ENCODE results near the gene AQP9.

The AQP9 gene

DNA sequence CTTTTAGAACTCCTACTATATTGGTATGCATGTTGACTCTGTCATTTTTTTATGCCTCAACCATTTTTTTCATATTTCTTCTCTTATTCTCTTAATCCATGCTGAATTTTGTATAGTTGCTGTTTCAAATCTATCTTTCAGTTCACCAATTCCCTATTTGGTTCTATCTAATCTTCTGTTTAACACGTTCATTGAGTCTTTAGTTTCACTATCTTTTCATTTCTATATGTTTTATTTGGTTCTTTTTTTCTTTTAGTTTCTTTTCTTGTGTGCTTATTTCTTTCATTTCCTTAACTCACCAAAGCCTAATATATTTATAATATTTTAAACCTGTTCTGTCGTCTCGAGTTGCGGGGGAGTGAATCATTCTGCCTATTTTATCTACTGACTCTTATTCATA is 8.0 kb downstream of the AQP9 start:
- Histone ChIP-seq H2AFZ (ENCODE audit: low read length) (no peak overlapping the region), H3F3A (ENCODE audit: insufficient read depth, low read length) (no peaks in the 10 kb centered on the region)
- TF ChIP-seq, protein P1, sequence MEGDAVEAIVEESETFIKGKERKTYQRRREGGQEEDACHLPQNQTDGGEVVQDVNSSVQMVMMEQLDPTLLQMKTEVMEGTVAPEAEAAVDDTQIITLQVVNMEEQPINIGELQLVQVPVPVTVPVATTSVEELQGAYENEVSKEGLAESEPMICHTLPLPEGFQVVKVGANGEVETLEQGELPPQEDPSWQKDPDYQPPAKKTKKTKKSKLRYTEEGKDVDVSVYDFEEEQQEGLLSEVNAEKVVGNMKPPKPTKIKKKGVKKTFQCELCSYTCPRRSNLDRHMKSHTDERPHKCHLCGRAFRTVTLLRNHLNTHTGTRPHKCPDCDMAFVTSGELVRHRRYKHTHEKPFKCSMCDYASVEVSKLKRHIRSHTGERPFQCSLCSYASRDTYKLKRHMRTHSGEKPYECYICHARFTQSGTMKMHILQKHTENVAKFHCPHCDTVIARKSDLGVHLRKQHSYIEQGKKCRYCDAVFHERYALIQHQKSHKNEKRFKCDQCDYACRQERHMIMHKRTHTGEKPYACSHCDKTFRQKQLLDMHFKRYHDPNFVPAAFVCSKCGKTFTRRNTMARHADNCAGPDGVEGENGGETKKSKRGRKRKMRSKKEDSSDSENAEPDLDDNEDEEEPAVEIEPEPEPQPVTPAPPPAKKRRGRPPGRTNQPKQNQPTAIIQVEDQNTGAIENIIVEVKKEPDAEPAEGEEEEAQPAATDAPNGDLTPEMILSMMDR (IDR thresholded peaks at IDR 0.05; ENCODE audit: low read length), result no peak
- TF ChIP-seq EZH2phosphoT487 (IDR thresholded peaks at IDR 0.05; ENCODE audit: low read length) (no peak), EZH2 (optimal IDR thresholded peaks at IDR 0.05; ENCODE audit: low read depth, low read length) (no peak)

GRCh38 chr15:58146749-58147148 is 8.6 kb downstream of the AQP9 start:
- H3K4me2 ChIP-seq (ENCODE audit: low read depth, low read length), result no peak overlapping the region
- H3K9me3 ChIP-seq (replicated peaks; ENCODE audit: insufficient read depth, low read length), result no peaks in the 10 kb centered on the region
- TF ChIP-seq, protein P1 (IDR thresholded peaks at IDR 0.05; ENCODE audit: low read length), result no peak
- TF ChIP-seq EZH2 (optimal IDR thresholded peaks at IDR 0.05; ENCODE audit: low read depth, low read length), result no peak
- no peak for TF ChIP-seq EZH2phosphoT487 (IDR thresholded peaks at IDR 0.05; ENCODE audit: low read length)

More for the DNA sequence above, 8.0 kb downstream of the AQP9 start:
- Histone ChIP-seq H3K9me3 (replicated peaks; ENCODE audit: insufficient read depth, low read length) (no peaks in the 10 kb centered on the region), H3K27ac (ENCODE audit: low read length) (no peak overlapping the region), H4K20me1 (ENCODE audit: insufficient read depth, low read length) (no peaks in the 10 kb centered on the region), H3K4me1 (ENCODE audit: low read length) (no peaks in the 10 kb centered on the region), H3K9ac (ENCODE audit: low read length) (no peak overlapping the region), H3K4me2 (ENCODE audit: low read depth, low read length) (no peak overlapping the region), H3K36me3 (replicated peaks; ENCODE audit: insufficient read depth, low read length) (no peaks in the 10 kb centered on the region), H3K4me3 (ENCODE audit: low read length) (no peak overlapping the region), H3K79me2 (ENCODE audit: low read length) (no peaks in the 10 kb centered on the region), H3K27me3 (replicated peaks; ENCODE audit: insufficient read depth, low read length) (no peaks in the 10 kb centered on the region), H3K9me2 (replicated peaks; ENCODE audit: insufficient read depth, low read length) (no peaks in the 10 kb centered on the region)
- DNase-seq, result no peak

GRCh38 chr15:58147171-58147611 is 9.0 kb downstream of the AQP9 start:
- H3K36me3 ChIP-seq (replicated peaks; ENCODE audit: insufficient read depth, low read length), result no peaks in the 10 kb centered on the region
- H2AFZ ChIP-seq (ENCODE audit: low read length), result no peak overlapping the region
- no peak for TF ChIP-seq EZH2phosphoT487 (IDR thresholded peaks at IDR 0.05; ENCODE audit: low read length)
- TF ChIP-seq EZH2 (optimal IDR thresholded peaks at IDR 0.05; ENCODE audit: low read depth, low read length), result no peak
- TF ChIP-seq, protein P1 (IDR thresholded peaks at IDR 0.05; ENCODE audit: low read length), result no peak
- no peaks in the 10 kb centered on the region for H3K9me3 ChIP-seq (replicated peaks; ENCODE audit: insufficient read depth, low read length)
- no peaks in the 10 kb centered on the region for H3K79me2 ChIP-seq (ENCODE audit: low read length)
- H3K9ac ChIP-seq (ENCODE audit: low read length), result no peak overlapping the region
- no peaks in the 10 kb centered on the region for H3F3A ChIP-seq (ENCODE audit: insufficient read depth, low read length)
- no peak overlapping the region for H3K27ac ChIP-seq (ENCODE audit: low read length)
- H3K4me2 ChIP-seq (ENCODE audit: low read depth, low read length), result no peak overlapping the region
- no peaks in the 10 kb centered on the region for H3K27me3 ChIP-seq (replicated peaks; ENCODE audit: insufficient read depth, low read length)
- H4K20me1 ChIP-seq (ENCODE audit: insufficient read depth, low read length), result no peaks in the 10 kb centered on the region
- no peak for DNase-seq
- no peaks in the 10 kb centered on the region for H3K4me1 ChIP-seq (ENCODE audit: low read length)
- no peak overlapping the region for H3K4me3 ChIP-seq (ENCODE audit: low read length)
- H3K9me2 ChIP-seq (replicated peaks; ENCODE audit: insufficient read depth, low read length), result no peaks in the 10 kb centered on the region

More at GRCh38 chr15:58146749-58147148, 8.6 kb downstream of the AQP9 start:
- no peak for DNase-seq
- no peaks in the 10 kb centered on the region for H3K36me3 ChIP-seq (replicated peaks; ENCODE audit: insufficient read depth, low read length)
- H3K9me2 ChIP-seq (replicated peaks; ENCODE audit: insufficient read depth, low read length), result no peaks in the 10 kb centered on the region
- no peaks in the 10 kb centered on the region for H3K4me1 ChIP-seq (ENCODE audit: low read length)
- no peak overlapping the region for H3K4me3 ChIP-seq (ENCODE audit: low read length)
- no peaks in the 10 kb centered on the region for H4K20me1 ChIP-seq (ENCODE audit: insufficient read depth, low read length)
- no peak overlapping the region for H3K9ac ChIP-seq (ENCODE audit: low read length)
- no peaks in the 10 kb centered on the region for H3F3A ChIP-seq (ENCODE audit: insufficient read depth, low read length)
- H3K27ac ChIP-seq (ENCODE audit: low read length), result no peak overlapping the region
- no peaks in the 10 kb centered on the region for H3K27me3 ChIP-seq (replicated peaks; ENCODE audit: insufficient read depth, low read length)
- H2AFZ ChIP-seq (ENCODE audit: low read length), result no peak overlapping the region
- no peaks in the 10 kb centered on the region for H3K79me2 ChIP-seq (ENCODE audit: low read length)
